NCI-H82 treated with DMSO at 0.1 percent for 48 hours (cell line): ENCODE data around the gene NUTM1.
"Not testable (repeated sequence)": the region's sequence is repeated elsewhere in the genome, so short reads cannot be mapped to it uniquely, and the experiment has no call there.

Experiments
- DNase-seq: peaks from one replicate; lab custom pipeline; 2025; ENCODE audit not compliant: unreplicated experiment; lab: John Stamatoyannopoulos, UW

NUTM1 gene

DNA sequence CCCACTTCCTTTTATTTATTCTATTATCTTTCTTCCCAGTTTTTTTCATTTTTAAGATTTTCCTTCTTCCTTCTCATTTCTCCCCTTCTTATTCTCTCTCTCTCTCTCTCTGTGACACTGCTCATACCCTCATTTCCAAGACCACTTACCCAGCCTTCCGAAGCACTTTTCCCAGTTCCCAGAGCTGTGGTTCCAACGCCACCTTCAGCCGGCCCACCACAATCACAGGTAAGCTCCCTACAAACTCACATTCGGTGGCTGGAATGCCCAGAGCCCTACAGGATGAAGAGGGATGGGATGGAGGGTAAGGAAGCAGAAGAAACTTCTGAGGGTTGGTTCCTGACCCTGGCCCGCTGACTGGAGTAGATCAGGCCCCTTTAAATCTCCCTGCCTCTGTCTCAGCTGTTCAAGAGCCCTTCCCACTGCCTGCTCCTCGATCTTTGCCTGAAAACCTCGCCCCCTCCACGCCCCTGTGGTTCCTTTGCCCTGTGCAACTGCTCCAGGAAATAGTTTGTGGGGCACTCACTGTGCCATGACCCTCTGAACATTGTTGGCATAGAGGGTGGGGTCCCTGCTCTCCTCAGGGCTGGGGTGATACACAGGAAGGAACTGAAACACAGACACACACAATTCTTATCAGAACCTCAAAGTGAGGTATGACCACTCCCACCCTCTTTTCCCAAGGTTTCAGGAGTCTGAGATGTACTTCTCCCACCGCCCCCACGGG is 19.1 kb downstream of the NUTM1 start:
- no peak for DNase-seq

GRCh38 chr15:34364041-34364440 is 20.9 kb downstream of the NUTM1 start:
- DNase-seq = no peak

DNA sequence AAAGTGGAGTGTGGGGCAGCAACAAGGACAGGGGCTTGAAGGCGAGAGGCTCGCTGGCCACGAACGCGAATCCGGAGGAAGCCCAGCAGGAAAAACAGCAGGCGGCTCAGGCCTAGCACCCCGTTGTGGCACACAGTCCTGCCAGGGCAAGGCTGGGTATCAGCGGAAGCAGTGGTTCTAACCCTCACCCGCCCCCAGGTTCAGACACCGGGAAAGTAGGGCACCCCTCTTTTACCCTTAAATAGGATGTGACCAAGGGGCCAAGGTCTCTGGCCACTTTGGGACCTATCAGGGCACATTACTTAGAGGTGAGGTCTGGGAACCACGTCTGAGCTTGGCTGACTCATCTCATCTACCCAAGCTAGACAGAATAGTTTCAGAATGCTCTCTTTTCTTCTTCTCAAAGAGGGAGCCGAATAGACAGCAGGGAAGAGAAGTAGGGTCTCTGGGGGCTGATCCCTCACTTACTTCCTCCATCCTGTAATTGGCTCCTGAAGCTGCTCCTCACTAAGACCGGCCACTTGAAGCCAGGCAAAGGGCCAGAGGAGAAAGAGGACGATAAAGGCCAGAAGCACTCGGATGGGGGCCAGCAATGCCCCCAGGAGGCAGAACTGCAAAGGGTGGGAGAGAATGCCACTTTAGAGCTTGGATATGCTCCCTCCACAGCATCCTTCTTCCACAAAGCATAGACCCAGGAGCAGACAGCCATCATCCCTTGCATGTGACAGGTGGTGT is 22.1 kb downstream of the NUTM1 start:
- DNase-seq = no peak

DNA sequence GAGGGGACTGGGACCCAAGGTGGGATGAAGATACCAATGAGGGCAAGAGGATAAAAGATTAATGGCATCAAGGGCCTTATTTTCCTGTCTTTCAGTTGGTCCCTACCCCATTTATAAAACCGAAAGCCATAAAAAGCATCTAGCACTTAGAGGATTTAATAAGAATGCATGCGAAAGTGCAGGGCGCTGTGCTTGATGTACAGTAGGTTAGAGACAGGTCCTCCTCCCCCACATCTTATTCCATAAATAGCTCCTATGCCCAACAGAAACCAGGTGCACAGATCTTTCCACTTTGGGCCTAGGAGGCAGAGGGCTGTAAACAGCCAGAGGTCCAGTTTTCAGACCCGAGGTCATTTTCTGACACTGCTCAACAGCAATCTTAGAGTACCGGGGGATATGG is 22.7 kb downstream of the NUTM1 start:
- no peak for DNase-seq

DNA sequence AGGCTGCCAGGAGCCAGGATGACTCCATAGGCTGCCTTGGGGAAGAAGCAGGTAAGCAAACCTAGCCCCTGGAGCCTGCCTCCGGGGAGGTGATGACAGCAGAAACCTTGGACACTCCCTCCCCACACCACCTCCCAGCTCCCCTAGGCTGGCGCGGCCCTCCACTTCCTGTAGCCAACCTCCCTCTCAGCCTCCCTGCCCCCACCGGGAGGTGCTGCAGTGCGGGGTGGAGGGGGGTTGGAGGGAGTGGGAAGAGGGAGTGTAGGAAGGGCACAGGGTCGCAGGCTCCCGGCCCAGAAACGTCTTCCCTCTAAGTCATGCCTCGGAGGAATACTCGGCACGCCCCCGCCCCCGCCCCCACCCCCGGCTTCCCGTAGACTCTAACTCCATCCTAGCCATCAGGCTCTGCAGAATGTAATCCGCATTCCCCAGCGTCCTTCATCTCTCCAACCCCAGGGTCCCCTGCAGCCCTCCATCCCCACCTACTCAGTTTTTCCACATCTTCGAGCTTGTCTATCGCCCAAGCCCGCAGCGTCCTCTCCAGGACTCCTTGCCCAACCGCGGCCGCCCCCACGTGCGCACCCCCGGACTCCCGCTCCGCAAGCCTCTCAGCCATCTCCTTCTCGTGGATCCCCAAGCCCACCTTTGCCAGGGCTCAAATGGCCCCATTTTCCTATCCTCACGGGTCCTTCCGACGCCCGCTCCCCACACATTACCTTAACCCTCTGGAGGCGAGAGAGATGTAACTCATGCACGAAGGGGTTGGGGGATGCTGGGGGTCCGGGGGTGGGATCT is 23.4 kb downstream of the NUTM1 start:
- DNase-seq = peak; percentile 26

DNA sequence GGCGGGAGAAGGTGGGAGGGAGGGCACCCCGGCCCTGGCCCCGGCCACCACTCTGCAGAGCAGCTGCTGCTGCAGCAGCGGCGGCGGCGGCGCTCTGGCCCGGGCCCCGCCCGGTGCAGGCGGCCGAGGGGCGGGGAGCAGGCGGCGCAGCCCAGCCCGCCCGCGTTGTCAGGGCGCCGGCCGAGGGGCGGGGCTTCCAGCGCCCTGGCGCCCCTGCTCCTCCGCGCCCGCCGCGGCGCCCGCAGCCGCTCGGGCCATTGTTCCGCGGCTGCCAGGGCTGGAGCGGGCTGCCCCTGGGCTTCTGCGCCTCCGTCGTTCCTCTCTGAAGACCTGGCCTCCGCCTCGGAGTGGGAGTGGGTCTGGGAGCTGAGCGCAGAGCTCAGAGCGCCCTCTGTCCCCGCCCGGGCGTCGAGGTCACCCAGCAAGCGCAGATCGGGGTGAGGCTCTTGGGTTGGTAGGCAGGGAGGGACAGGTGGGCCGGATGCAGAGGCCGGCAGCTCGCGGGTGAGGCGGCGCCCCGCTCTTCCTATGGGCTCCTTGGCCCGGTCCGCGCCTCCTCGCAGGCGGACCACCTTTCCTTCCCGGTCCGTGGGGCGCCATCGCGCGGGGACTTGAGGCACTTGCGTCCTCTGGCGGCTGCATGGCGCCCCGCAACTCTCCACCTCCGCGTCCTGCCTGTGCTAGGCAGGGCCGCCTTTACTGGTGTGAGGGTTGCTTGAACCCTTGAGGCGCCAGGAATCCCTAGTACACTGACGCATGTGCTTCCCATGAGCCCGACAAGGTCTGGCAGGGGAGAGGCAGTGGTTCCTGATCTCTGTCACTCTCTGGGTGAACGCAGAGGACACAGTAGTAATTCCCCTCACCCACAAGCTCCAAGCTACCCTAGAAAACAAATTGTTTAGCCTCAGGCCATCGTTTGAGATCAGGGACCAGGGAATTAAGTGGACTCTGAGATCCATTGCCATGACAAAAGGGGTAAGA is 24.3 kb downstream of the NUTM1 start, which contains the start of gene LPCAT4:
Gene LPCAT4 (minus strand): TSS at position 96 of the 981 bp plus-strand sequence. CDS start 96 bp downstream, outside the sequence.
- DNase-seq = peak; percentile 61

- DNase-seq = no peak
Observed at GRCh38 chr15:34370129-34370528, 27.0 kb downstream of the NUTM1 start.

GRCh38 chr15:34370643-34371042 is 27.5 kb downstream of the NUTM1 start:
- no peak for DNase-seq

- DNase-seq = no peak
Observed at GRCh38 chr15:34373951-34374350, 30.8 kb downstream of the NUTM1 start.

GRCh38 chr15:34374816-34375215 is 31.7 kb downstream of the NUTM1 start:
- no peak for DNase-seq

- not testable (repeated sequence) for DNase-seq
Observed at GRCh38 chr15:34375541-34375940, 32.4 kb downstream of the NUTM1 start.

DNA sequence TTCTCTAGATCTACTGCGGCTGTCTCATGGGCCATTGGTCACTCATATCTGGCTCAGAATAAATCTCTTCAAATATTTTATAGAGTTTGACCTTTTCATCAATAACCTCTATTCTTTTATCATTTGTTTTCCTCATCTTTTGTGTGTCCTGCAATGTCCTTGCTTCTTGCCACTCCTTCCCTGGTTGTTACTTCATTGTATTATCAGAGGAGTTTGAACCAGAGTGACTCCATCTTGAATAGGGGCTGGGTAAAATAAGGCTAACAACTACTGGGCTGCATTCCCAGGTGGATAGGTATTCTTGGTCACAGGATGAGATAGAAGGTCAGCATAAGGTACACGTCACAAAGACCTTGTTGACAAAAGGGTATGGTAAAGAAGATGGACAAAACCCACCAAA is 33.7 kb downstream of the NUTM1 start:
- no peak for DNase-seq

- not testable (repeated sequence) for DNase-seq
Observed at GRCh38 chr15:34380491-34380890, 37.4 kb downstream of the NUTM1 start.

GRCh38 chr15:34381829-34382521 is 38.9 kb downstream of the NUTM1 start:
- DNase-seq = not testable (repeated sequence)

DNA sequence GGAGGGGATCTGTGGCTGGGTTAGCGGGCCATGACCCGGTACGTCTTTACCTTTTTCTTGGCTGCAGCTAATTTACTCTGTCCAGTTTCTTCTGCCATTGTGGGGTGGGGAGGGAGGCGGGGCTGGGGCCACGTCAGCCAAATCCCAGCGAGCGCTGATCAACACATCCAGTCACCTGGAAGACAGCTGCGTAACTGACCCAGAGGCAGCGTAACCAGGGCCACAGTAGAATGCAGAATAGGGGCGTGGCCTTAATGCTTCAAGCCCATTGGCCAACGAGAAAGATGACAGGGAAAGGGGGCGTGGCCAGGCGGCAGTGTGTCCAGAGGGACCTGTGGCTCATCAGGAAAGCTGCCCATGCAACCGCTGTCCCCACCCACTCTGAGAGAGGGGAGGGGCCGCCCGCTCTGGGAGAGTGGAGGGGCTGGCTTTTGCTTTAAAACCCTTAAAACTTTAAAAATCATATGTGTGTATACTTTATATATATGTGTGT is 46.5 kb downstream of the NUTM1 start:
- DNase-seq = not testable (repeated sequence)

GRCh38 chr15:34392981-34393380 is 49.9 kb downstream of the NUTM1 start:
- not testable (repeated sequence) for DNase-seq

DNA sequence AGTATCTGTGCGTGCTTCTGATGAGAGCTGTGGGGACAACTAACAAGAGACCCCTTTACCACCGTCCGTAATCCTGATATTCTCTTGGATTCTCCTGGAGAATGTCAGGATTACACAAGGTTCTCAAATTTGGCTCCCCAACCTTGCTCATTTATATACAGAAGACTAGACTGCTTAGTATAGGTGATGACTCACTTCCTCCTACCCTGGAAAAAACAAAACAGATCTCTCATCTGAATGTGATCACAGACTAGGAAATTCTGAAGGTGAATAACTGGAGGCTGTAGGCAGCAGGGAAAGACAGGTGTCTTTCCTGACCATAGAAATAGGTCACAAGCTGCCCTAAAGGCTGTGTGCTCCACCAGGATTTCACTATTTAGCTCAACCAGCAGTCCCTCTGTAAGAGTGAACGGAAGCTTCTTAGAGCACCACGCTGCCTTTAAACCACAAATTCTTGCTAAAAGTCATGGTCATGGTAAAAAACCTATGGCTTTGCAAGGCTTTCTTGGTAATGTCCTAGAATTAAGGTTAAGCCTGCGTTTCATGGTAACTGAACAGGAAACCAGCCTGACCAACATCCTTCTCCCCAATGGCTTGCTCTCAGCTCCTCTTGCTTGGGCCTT is 54.6 kb downstream of the NUTM1 start:
- DNase-seq = not testable (repeated sequence)

- not testable (repeated sequence) for DNase-seq
Observed at GRCh38 chr15:34403160-34403598, 60.1 kb downstream of the NUTM1 start.

- DNase-seq = not testable (repeated sequence)
Observed at GRCh38 chr15:34403899-34404298, 60.8 kb downstream of the NUTM1 start.
